Cortex of kidney (tissue), 1 donor: ENCODE results near the gene DCAF4L1.

Experiments used
- DNase-seq: peaks from one replicate; lab custom pipeline; 2025; lab: John Stamatoyannopoulos, UW

The DCAF4L1 gene

GRCh38 chr4:41981456-41981855, at the start of gene DCAF4L1:
TSS of gene DCAF4L1 (plus strand) at chr4:41981756. CDS start at chr4:41981793, 37 bp downstream.
- no peak for DNase-seq

- DNase-seq, result no peak
Measured at GRCh38 chr4:41932988-41933387, 48.6 kb upstream of the DCAF4L1 start.

- no peak for DNase-seq
Measured at GRCh38 chr4:41933997-41934503, 47.5 kb upstream of the DCAF4L1 start.

GRCh38 chr4:41934514-41934900, 47.0 kb upstream of the DCAF4L1 start:
- no peak for DNase-seq

- no peak for DNase-seq
Measured at GRCh38 chr4:41934901-41935651, 46.5 kb upstream of the DCAF4L1 start, which contains the start of gene TMEM33. TSS of gene TMEM33 (plus strand) at chr4:41935429. CDS start at chr4:41935485, 56 bp downstream.

GRCh38 chr4:41935652-41936021, 45.9 kb upstream of the DCAF4L1 start:
- DNase-seq, result no peak

- no peak for DNase-seq
Measured at GRCh38 chr4:41939016-41939626, 42.4 kb upstream of the DCAF4L1 start.

GRCh38 chr4:41940834-41941233, 40.7 kb upstream of the DCAF4L1 start:
- DNase-seq, result no peak

- no peak for DNase-seq
Measured at GRCh38 chr4:41943506-41943905, 38.0 kb upstream of the DCAF4L1 start.

- no peak for DNase-seq
Measured at GRCh38 chr4:41944089-41944488, 37.5 kb upstream of the DCAF4L1 start.

GRCh38 chr4:41949531-41949930, 32.0 kb upstream of the DCAF4L1 start:
- no peak for DNase-seq

- DNase-seq, result no peak
Measured at GRCh38 chr4:41957634-41958033, 23.9 kb upstream of the DCAF4L1 start.

GRCh38 chr4:41963105-41963504, 18.5 kb upstream of the DCAF4L1 start:
- no peak for DNase-seq

GRCh38 chr4:41964401-41964800, 17.2 kb upstream of the DCAF4L1 start:
- no peak for DNase-seq

GRCh38 chr4:41967392-41967791, 14.2 kb upstream of the DCAF4L1 start:
- no peak for DNase-seq

GRCh38 chr4:41969671-41970070, 11.9 kb upstream of the DCAF4L1 start:
- no peak for DNase-seq

GRCh38 chr4:41975341-41975740, 6.2 kb upstream of the DCAF4L1 start:
- no peak for DNase-seq

GRCh38 chr4:41976775-41977516, 4.6 kb upstream of the DCAF4L1 start:
- no peak for DNase-seq

GRCh38 chr4:41977709-41978108, 3.8 kb upstream of the DCAF4L1 start:
- no peak for DNase-seq

- DNase-seq, result no peak
Measured at GRCh38 chr4:41982716-41983115, 1.2 kb downstream of the DCAF4L1 start.

- DNase-seq, result no peak
Measured at GRCh38 chr4:41985151-41985550, 3.6 kb downstream of the DCAF4L1 start.

GRCh38 chr4:41989994-41990364, 8.4 kb downstream of the DCAF4L1 start:
- no peak for DNase-seq
